HG02642 (cell line): Measurements from ENCODE around the gene RERE.

Experiments
- ATAC-seq: cut with Tn5 transposase; IDR thresholded peaks from one replicate; pipeline ENCODE4 v1.9.1; 2021; ENCODE audit warnings: mild to moderate bottlenecking; ENCODE audit not compliant: unreplicated experiment, poor library complexity

The RERE gene

GRCh38 chr1:8565802-8566201, 251.6 kb downstream of the RERE start:
- ATAC-seq = no peak

- no peak for ATAC-seq
Measured at GRCh38 chr1:8563944-8564537, 253.4 kb downstream of the RERE start.

GRCh38 chr1:8562881-8563865, 254.3 kb downstream of the RERE start:
- ATAC-seq = no peak

GRCh38 chr1:8562222-8562621, 255.2 kb downstream of the RERE start:
- no peak for ATAC-seq

GRCh38 chr1:8560611-8561544, 256.6 kb downstream of the RERE start:
- ATAC-seq = no peak

- ATAC-seq = no peak
Measured at GRCh38 chr1:8560035-8560434, 257.4 kb downstream of the RERE start.

- no peak for ATAC-seq
Measured at GRCh38 chr1:8555582-8555981, 261.9 kb downstream of the RERE start.

- ATAC-seq = no peak
Measured at GRCh38 chr1:8554956-8555534, 262.4 kb downstream of the RERE start.

- ATAC-seq = no peak
Measured at GRCh38 chr1:8552820-8553397, 264.5 kb downstream of the RERE start.

- ATAC-seq = no peak
Measured at GRCh38 chr1:8551613-8552489, 265.6 kb downstream of the RERE start.

- no peak for ATAC-seq
Measured at GRCh38 chr1:8551057-8551456, 266.4 kb downstream of the RERE start.

GRCh38 chr1:8547791-8548190, 269.6 kb downstream of the RERE start:
- ATAC-seq = no peak

- no peak for ATAC-seq
Measured at GRCh38 chr1:8545078-8545477, 272.4 kb downstream of the RERE start.

- no peak for ATAC-seq
Measured at GRCh38 chr1:8544644-8545043, 272.8 kb downstream of the RERE start.

GRCh38 chr1:8543965-8544364, 273.5 kb downstream of the RERE start:
- no peak for ATAC-seq

- ATAC-seq = no peak
Measured at GRCh38 chr1:8541961-8542521, 275.4 kb downstream of the RERE start.

GRCh38 chr1:8540971-8541370, 276.5 kb downstream of the RERE start:
- ATAC-seq = no peak

GRCh38 chr1:8540261-8540941, 277.0 kb downstream of the RERE start:
- no peak for ATAC-seq
